Duodenal mucosa (tissue), 2 donors: ENCODE data around the gene LGALS3.

Source experiments
- H3K27ac ChIP-seq: one replicate; pipeline ENCODE4 v1.7.0; 2013; ENCODE audit warnings: low read depth, low read length
- H3K27me3 ChIP-seq, 2 donors: one replicate each; pipeline ENCODE4 v1.7.0; 2013; ENCODE audit warnings: low read length in 2 of 2, control low read depth in 1 of 2; ENCODE audit not compliant: insufficient read depth in 2 of 2, control insufficient read depth in 1 of 2
- H3K36me3 ChIP-seq, 2 donors: one replicate each; pipeline ENCODE4 v1.7.0; 2013; ENCODE audit warnings: low read length in 2 of 2, control low read depth in 1 of 2; ENCODE audit not compliant: insufficient read depth in 2 of 2, control insufficient read depth in 1 of 2
- H3K4me1 ChIP-seq, 2 donors: one replicate each; pipeline ENCODE4 v1.7.0; 2013; ENCODE audit warnings: low read length in 2 of 2, control low read depth in 1 of 2; ENCODE audit not compliant: insufficient read depth in 2 of 2, control insufficient read depth in 1 of 2
- H3K4me3 ChIP-seq, 2 donors: one replicate each; pipeline ENCODE4 v1.7.0; 2013; ENCODE audit warnings: low read length in 2 of 2, low read depth in 1 of 2
- H3K9ac ChIP-seq, 2 donors: one replicate each; pipeline ENCODE4 v1.7.0; 2013; ENCODE audit warnings: low read length in 2 of 2, low read depth in 1 of 2
- H3K9me3 ChIP-seq, 2 donors: one replicate each; pipeline ENCODE4 v1.7.0; 2013; ENCODE audit warnings: low read length in 2 of 2, control low read depth in 1 of 2; ENCODE audit not compliant: control insufficient read depth in 1 of 2

Gene LGALS3

GRCh38 chr14:55130196-55130550 lies 1.1 kb downstream of the LGALS3 start:
- peak overlapping the region; percentile 90 for H3K27ac ChIP-seq
- peak overlapping the region; percentile 86 to 91 for H3K4me3 ChIP-seq
- peaks cover 16 to 17% of the 10 kb centered on the region in 2 donors for H3K36me3 ChIP-seq
- H3K9me3 ChIP-seq = no peaks in the 10 kb centered on the region
- H3K4me1 ChIP-seq = peaks cover 55 to 59% of the 10 kb centered on the region in 2 donors
- no peaks in the 10 kb centered on the region for H3K27me3 ChIP-seq
- H3K9ac ChIP-seq = peak overlapping the region; percentile 74 to 83

GRCh38 chr14:55131370-55132137 lies 2.5 kb downstream of the LGALS3 start:
- peaks cover 16 to 17% of the 10 kb centered on the region in 2 donors for H3K36me3 ChIP-seq
- no peaks in the 10 kb centered on the region for H3K9me3 ChIP-seq
- no peak overlapping the region for H3K27ac ChIP-seq
- H3K27me3 ChIP-seq = no peaks in the 10 kb centered on the region
- peak overlapping the region; percentile 86 to 91 for H3K4me3 ChIP-seq
- H3K9ac ChIP-seq = peak overlapping the region; percentile 74 to 83
- H3K4me1 ChIP-seq = peaks cover 47 to 55% of the 10 kb centered on the region in 2 donors

- Histone ChIP-seq H3K4me3 (peak overlapping the region in 1 of 2 donors; percentile 26), H3K9me3 (no peaks in the 10 kb centered on the region), H3K27ac (no peak overlapping the region), H3K4me1 (peaks cover 40 to 59% of the 10 kb centered on the region in 2 donors), H3K9ac (no peak overlapping the region), H3K36me3 (peaks cover 19 to 27% of the 10 kb centered on the region in 2 donors), H3K27me3 (no peaks in the 10 kb centered on the region)
Observed at GRCh38 chr14:55133416-55133815, 4.4 kb downstream of the LGALS3 start.

- H3K9ac ChIP-seq = no peak overlapping the region
- H3K27ac ChIP-seq = no peak overlapping the region
- no peaks in the 10 kb centered on the region for H3K9me3 ChIP-seq
- H3K4me1 ChIP-seq = peaks cover 39 to 64% of the 10 kb centered on the region in 2 donors
- H3K36me3 ChIP-seq = peaks cover 47 to 56% of the 10 kb centered on the region in 2 donors
- H3K27me3 ChIP-seq = no peaks in the 10 kb centered on the region
- no peak overlapping the region for H3K4me3 ChIP-seq
Observed at GRCh38 chr14:55136241-55136640, 7.2 kb downstream of the LGALS3 start.

- H3K27me3 ChIP-seq = no peaks in the 10 kb centered on the region
- no peaks in the 10 kb centered on the region for H3K9me3 ChIP-seq
- H3K27ac ChIP-seq = peak overlapping the region; percentile 17
- peaks cover 32 to 63% of the 10 kb centered on the region in 2 donors for H3K4me1 ChIP-seq
- peak overlapping the region in 1 of 2 donors; percentile 4 for H3K4me3 ChIP-seq
- H3K36me3 ChIP-seq = peaks cover 53 to 65% of the 10 kb centered on the region in 2 donors
- H3K9ac ChIP-seq = no peak overlapping the region
Observed at GRCh38 chr14:55136885-55137786, 8.1 kb downstream of the LGALS3 start.

- H3K9ac ChIP-seq = no peak overlapping the region
- H3K27ac ChIP-seq = no peak overlapping the region
- peaks cover 55 to 72% of the 10 kb centered on the region in 2 donors for H3K36me3 ChIP-seq
- no peaks in the 10 kb centered on the region for H3K27me3 ChIP-seq
- H3K4me1 ChIP-seq = peaks cover 29 to 54% of the 10 kb centered on the region in 2 donors
- H3K9me3 ChIP-seq = no peaks in the 10 kb centered on the region
- H3K4me3 ChIP-seq = no peak overlapping the region
Observed at GRCh38 chr14:55138091-55138490, 9.0 kb downstream of the LGALS3 start.

GRCh38 chr14:55139141-55139540 lies 10.1 kb downstream of the LGALS3 start:
- Histone ChIP-seq H3K4me3 (no peak overlapping the region), H3K9ac (no peak overlapping the region), H3K27ac (no peak overlapping the region), H3K27me3 (no peaks in the 10 kb centered on the region), H3K36me3 (peaks cover 53 to 70% of the 10 kb centered on the region in 2 donors), H3K4me1 (peaks cover 19 to 43% of the 10 kb centered on the region in 2 donors), H3K9me3 (no peaks in the 10 kb centered on the region)

GRCh38 chr14:55139696-55140509 lies 10.9 kb downstream of the LGALS3 start:
- peaks cover 17 to 42% of the 10 kb centered on the region in 2 donors for H3K4me1 ChIP-seq
- no peaks in the 10 kb centered on the region for H3K9me3 ChIP-seq
- H3K27me3 ChIP-seq = no peaks in the 10 kb centered on the region
- H3K36me3 ChIP-seq = peaks cover 56 to 73% of the 10 kb centered on the region in 2 donors
- H3K27ac ChIP-seq = no peak overlapping the region
- H3K9ac ChIP-seq = no peak overlapping the region
- H3K4me3 ChIP-seq = no peak overlapping the region

GRCh38 chr14:55141825-55142224 lies 12.8 kb downstream of the LGALS3 start:
- Histone ChIP-seq H3K4me1 (peaks cover 11 to 30% of the 10 kb centered on the region in 2 donors), H3K9me3 (no peaks in the 10 kb centered on the region), H3K27ac (no peak overlapping the region), H3K27me3 (no peaks in the 10 kb centered on the region), H3K36me3 (peaks cover 70 to 87% of the 10 kb centered on the region in 2 donors), H3K4me3 (no peak overlapping the region), H3K9ac (no peak overlapping the region)
